Activated CD4-positive, CD25-positive, alpha-beta regulatory T cell (primary cell): Measurements from ENCODE around the gene NSUN6.

ENCODE experiments used
- DNase-seq, 4 experiments: peaks; one replicate each; lab custom pipeline; 2025; lab: John Stamatoyannopoulos, UW

NSUN6 gene, protein sequence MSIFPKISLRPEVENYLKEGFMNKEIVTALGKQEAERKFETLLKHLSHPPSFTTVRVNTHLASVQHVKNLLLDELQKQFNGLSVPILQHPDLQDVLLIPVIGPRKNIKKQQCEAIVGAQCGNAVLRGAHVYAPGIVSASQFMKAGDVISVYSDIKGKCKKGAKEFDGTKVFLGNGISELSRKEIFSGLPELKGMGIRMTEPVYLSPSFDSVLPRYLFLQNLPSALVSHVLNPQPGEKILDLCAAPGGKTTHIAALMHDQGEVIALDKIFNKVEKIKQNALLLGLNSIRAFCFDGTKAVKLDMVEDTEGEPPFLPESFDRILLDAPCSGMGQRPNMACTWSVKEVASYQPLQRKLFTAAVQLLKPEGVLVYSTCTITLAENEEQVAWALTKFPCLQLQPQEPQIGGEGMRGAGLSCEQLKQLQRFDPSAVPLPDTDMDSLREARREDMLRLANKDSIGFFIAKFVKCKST

DNA sequence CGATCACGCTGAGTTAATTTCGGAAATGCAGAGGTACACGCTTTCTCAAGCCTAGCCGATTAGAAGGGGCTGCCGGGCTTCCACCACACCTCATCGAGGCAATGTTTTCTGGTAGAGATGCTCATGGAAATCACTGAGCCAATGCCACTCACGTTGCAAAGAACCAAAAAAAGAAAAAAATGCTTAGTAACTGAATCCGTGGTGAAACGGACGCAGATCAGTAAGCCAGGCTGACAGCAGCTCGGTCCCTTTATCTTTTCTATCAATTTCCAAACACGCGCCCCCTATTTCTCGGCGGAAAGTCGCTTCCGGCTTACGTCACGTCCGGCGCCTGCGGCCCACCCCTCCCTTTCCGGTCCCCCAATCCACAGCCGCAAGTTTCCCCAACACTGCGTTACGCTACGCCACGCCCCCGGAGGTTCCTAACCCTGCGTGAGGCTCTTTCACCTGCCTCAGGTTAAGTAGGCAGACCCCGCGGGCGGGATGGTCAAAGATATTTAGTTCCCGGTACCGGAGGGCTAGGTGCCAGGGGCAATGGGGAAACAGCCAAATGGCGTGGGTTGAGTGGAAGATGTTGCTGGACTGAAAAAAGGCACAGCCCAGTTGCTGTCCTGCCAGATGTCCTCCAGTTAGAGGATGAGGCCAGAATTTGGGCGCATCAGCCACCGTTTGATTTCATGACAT lies at the start of gene NSUN6:
NSUN6 (minus strand) TSS at position 264 of the 684 bp plus-strand sequence. CDS start 384 bp downstream, outside the sequence.
- peak; percentile 81 to 88 (median 84) for DNase-seq

- DNase-seq: no peak
Observed at GRCh38 chr10:18699849-18700840, 48.8 kb upstream of the NSUN6 start.

DNA sequence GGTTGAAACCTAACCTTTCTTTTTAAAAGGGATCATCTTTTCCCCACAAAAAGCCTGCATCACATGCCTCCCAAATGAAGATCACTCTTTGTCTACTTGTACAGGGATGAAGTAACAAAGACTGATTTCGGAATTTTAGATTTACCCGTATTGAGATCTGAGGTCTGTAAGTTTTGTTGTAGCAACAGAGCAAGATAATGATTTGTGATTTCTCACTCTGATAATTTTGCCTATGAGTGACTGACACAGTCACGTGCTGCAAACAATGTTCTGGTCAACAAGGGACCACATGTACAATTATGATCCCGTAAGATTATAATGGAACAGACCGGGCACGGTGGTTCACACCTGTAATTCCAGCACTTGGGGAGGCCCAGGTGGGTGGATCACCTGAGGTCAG lies 39.2 kb upstream of the NSUN6 start:
- no peak for DNase-seq

DNA sequence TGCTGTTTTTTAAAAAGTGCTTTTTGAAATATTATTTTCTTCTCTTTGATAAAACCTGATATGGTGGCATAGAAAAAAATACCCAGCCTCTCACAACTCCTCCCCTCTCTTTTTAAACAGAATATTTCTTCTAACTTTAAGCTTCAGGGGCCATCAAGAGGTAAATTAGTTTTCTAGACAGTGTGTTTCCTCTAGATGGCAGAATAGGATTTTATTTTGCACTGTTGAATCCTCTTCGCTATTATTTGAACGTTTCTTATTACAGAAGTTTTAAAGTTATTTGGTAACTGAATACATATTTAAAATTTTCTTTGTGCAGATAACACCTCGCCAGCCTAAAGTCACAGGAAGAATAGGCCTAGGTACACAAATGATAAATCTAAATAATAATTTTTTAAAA lies 38.1 kb upstream of the NSUN6 start:
- DNase-seq: no peak

DNA sequence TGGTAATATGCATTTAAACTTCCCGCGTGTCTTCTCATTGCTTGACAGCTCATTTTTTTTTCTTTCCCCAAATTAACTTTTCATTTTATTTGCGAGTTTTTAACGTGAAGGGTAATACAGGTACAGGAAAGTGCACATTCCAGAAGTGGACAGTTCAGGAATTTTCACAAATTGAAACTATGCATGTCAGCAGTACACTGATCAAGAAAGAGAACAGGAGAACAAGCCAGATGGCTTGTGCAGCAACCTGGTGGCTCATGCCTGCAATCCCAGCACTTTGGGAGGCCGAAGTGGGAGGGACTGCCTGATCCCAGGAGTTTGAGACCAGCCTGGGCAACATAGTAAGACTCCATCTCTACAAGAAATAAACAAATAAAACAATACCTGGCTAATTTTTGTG lies 36.3 kb upstream of the NSUN6 start:
- DNase-seq: no peak

GRCh38 chr10:18687195-18687594 lies 35.8 kb upstream of the NSUN6 start:
- DNase-seq: no peak

GRCh38 chr10:18685555-18685954 lies 34.2 kb upstream of the NSUN6 start:
- DNase-seq: no peak

- DNase-seq: no peak
Observed at GRCh38 chr10:18684953-18685352, 33.6 kb upstream of the NSUN6 start.

GRCh38 chr10:18684416-18684815 lies 33.0 kb upstream of the NSUN6 start:
- no peak for DNase-seq

DNA sequence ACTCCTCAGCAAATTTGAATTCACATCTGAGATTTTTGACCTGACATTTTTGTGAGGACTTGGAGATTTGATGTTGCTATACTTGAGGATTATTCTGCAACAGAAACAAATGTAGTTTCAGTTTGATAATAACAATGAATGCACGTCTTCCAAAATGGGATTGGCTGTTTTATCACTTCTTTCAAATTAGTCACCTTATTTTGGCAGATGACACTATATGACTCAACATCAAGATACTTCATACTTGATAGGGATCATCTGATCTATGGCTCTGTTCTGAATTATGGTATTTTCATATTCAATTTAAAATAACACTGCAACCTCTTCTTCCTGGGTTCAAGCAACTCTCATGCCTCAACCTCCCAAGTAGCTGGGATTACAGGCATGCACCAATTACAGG lies 32.0 kb upstream of the NSUN6 start:
- no peak for DNase-seq

DNA sequence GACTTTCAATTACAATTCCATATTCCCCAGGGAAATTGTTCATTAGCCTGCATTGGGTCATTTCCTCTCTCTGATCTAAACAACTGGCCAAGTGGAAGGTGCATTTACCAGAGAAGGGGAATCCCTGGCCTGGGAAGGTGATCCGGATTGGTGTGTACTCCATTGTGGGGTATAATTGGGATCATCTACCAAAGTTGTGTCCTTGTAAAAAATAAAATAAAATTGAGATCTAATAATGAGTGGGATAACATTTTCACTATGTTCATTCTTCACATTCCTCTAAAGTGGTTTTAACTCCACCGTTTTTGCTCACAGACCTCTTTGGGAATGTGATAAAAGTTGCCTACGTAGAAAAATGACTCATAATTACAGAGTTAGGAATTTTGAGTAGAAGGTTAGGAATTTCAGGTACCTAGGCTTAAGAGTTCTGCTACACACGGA lies 30.6 kb upstream of the NSUN6 start:
- DNase-seq: no peak

GRCh38 chr10:18681366-18681765 lies 30.0 kb upstream of the NSUN6 start:
- DNase-seq: no peak

DNA sequence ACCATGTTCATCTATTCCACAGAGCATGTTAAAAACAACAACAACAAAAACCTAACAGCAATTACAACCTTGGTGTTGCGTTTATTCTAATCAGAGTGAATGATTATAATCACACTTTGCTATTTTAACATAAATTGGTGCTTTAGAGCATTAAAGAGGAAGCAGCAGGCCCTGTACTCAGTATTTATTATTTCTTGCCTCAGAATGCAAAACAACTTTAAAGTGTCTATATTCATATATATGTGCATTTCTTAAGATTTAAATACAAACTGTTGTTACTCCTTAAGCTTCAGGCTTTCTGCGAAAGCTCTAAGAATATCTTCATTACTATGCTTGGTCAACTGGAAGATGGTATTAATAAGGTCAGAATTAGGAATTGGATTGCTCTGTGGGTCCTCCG lies 29.4 kb upstream of the NSUN6 start:
- DNase-seq: no peak

GRCh38 chr10:18675086-18675801 lies 23.9 kb upstream of the NSUN6 start:
- no peak for DNase-seq

DNA sequence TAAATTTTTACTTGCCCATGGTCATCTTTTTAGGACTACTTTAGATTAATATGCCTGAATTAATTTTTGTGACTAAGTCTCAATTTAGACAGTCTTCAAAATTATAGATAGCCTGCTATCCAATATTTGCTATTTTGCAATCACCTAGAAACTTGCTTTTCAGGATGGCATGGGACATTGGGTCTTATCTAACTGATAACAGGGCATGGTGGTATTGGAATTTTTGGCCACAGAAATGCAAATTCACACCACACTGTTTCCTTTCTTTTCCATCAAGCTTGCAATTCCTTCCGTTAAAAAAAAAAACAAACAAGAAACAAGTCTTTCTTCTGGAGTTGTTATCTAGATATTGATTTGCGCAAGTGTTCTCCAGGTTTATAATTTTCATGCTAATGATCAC lies 16.6 kb upstream of the NSUN6 start:
- no peak for DNase-seq

DNA sequence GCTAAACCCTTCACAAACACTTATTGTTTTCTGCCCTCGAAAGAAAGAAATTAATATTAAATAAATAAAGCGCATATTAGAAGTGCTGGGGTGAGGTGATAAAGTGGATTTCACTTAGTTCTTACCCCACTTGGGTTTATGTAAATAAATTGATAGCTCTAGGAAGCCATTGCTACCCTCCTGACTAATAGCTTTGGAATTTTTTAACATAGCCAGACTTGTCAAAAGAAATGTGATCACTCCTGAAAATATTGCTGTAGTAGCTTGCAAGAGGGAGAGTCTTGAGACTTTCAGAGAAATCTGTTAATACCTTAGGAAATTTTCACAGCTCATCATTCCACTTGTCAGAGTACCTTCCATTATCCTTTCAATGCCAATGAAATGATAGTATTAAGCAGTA lies 15.4 kb upstream of the NSUN6 start:
- DNase-seq: no peak

DNA sequence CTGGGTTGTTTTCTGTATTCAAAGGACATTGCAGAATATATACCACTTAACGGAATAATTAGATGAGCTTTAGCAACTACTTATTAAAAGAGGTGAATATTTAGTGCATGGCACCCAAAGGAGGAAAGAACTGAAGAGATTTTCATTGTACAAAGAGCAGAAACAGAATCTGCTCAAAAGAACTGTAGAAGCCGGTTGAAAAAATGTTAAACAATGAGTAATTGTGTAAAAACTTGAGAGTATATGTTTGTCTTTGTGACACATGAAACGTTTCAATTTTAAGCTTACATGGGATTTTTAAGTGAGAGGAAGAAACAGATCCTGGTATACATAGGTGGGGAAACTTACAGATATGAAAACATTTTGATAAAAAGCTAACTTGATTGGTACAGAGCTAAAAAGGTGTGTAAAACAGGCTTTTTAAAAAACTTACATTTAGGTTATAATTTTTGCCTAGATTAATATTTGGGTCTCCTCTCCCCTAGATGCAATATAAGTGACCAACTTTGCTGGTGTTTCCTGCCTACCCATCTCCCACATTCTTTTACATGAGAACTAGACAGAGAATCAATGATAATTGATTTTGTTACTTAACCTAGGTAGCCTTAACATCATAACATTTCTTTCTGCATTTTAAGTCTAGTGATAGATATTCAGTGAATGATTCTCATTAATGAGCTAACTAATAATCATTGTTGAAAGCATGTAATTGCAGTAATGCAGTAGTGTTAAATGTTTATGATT lies 14.6 kb upstream of the NSUN6 start:
- no peak for DNase-seq

- DNase-seq: no peak
Observed at GRCh38 chr10:18664841-18665478, 13.6 kb upstream of the NSUN6 start.

DNA sequence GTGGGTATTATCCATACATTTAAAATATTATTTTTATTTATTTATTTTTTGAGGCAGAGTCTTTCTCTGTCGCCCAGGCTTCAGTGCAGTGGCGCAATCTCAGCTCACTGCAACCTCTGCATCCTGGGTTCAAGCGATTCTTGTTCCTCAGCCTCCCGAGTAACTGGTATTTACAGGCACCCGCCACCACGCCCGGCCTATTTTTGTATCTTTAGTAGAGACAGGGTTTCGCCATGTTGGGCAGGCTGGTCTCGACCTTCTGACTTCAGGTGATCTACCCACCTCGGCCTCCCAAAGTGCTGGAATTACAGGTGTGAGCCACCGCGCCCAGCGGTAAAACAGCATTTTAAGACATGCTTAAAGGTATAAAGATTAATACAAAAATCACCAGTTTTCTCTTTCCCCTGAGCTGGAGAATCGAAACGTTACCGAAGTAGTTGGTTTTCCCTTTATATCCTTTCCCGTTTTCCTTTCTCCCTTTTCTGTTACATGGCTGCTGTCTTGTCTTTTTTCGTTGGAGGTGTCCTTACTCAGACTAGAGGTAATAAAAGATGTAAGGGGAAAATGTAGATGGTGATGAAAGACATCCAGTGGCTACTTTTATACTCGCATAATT lies 9.5 kb upstream of the NSUN6 start:
- DNase-seq: no peak
